Left hindlimb (tissue), 1 donor: ENCODE measurements around the gene BCAP31.
"Not testable (repeated sequence)": the region's sequence is repeated elsewhere in the genome, so short reads cannot be mapped to it uniquely, and the experiment has no call there.

Experiments
- DNase-seq: peaks from one replicate; pipeline ENCODE4 v3.0.0-alpha.2; 2018

BCAP31 gene

DNA sequence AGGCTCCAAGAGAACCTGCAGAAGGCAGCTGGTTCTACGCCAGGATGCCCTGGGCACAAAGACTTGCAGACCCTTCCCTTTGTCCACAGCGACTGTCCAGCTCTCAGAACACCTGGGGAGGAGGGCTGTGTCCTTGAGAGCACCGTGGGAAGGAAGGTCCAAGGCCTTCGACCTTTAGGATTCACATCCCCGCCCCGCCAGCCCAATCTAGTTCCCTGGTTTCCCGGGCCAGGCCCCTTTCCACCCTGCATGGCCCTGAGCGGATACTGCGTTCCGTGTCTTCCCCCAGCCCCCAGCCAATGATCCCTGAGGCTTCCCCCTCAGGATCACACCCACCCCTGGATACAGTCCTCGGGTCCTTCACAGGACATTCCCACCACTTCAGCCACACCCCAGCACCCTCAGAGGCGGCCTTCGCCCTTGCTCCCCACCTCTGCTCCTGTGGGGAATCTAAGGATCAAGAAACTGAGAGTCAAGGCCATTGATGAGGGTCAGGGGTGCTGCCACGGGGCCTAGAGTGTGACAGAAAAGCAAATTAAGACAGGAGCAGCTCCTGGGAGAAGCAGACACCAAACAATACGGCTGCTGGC, 9.6 kb upstream of the BCAP31 start:
- DNase-seq = no peak

GRCh38 chrX:153732401-153732800, 8.2 kb upstream of the BCAP31 start:
- DNase-seq = no peak

DNA sequence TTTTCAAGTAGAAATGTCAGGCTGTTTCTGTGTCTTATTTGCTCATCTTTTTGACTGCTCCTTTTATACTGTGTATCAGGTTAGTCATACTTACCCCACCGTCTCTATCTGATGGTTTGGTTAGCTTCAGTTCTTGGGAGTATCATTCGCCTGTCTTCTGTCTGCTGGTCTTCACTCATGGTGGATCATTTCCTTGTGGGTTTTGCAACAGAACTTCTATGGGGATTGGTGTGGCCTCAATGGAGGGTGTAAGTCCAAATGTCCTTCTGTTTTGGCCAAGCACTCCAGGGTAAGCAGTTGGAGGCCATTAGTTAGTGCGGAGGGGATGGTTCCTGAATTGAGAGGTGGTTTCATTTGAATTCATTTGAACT, 7.6 kb upstream of the BCAP31 start:
- no peak for DNase-seq

DNA sequence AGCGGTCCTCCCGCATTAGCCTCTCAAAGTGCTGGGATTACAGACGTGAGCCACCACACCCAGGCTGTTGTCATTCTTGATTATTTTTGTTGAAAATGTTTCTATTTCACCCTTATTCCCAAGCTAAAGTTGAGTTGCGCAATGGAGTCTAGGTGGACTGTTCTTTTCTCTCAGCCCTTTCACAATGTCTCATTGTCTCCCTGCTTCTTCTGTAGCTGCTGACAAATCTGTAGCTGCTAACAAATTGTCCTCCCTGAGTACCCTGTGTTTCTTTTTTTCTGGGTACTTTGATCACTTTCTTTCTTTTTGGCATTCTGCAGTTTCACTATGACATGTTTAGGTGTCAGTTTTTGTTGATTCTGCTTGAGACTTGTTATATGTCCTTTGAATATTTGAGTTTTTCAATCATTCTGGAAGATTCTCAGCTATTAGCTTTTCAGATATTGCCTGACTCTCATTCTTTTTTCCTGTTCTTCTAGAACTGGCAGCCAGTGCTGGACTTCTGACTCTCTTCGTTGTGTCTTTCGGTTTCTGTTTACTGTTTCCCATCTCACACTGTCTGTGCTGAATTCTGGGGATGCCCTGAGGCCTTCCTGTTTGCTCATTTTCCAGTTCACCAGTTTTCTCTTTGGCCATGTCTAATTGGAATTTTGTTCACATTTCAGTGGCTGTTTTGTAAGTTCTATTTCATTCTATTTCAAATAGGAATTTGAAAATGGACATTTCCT, 7.1 kb upstream of the BCAP31 start:
- DNase-seq = no peak

DNA sequence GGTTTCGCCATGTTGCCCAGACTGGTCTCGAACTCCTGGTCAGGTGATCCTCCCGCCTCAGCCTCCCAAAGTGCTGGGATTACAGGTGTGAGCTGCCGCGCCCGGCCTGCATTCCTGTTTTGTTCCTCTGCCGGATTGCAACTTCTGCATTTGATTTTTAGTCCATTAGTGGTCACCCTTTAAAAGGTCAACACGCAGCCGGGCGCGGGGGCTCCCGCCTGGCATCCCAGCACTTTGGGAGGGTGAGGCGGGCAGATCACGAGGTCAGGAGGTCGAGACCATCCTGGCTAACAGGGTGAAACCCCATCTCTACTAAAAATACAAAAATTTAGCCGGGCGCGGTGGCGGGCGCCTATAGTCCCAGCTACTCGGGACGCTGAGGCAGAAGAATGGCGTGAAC, 5.9 kb upstream of the BCAP31 start:
- not testable (repeated sequence) for DNase-seq

DNA sequence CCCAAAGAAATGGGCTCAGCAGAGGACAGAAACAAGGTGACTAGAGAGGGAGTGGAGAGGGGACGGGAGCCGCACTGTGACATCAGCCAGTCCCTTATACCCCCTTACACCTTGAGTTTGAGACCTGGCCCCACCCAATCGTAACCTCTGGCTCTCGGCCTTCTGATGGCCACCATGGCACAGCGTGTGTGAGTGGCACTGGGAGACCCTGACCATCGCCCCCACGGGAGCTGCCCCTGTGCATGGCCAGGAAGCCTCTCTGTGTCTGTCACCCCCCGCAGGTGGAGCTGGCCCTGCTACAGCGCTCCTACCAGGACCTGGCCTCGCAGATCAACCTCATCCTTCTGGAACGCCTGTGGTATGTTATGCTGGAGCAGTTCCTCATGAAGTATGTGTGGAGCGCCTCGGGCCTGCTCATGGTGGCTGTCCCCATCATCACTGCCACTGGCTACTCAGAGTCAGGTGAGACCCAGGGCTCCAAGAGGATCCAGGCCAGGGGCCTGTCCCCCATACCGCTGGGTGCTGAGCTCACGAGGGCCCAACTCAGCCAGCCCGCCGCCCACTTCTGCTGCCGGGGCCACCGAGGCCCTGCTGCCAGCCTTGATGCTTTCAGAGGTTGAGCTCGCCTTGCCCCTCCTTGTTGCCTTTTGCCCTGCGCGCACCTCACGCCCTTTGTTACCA, 4.9 kb upstream of the BCAP31 start:
- no peak for DNase-seq

- DNase-seq = no peak
Observed at GRCh38 chrX:153728095-153728494, 3.9 kb upstream of the BCAP31 start.

DNA sequence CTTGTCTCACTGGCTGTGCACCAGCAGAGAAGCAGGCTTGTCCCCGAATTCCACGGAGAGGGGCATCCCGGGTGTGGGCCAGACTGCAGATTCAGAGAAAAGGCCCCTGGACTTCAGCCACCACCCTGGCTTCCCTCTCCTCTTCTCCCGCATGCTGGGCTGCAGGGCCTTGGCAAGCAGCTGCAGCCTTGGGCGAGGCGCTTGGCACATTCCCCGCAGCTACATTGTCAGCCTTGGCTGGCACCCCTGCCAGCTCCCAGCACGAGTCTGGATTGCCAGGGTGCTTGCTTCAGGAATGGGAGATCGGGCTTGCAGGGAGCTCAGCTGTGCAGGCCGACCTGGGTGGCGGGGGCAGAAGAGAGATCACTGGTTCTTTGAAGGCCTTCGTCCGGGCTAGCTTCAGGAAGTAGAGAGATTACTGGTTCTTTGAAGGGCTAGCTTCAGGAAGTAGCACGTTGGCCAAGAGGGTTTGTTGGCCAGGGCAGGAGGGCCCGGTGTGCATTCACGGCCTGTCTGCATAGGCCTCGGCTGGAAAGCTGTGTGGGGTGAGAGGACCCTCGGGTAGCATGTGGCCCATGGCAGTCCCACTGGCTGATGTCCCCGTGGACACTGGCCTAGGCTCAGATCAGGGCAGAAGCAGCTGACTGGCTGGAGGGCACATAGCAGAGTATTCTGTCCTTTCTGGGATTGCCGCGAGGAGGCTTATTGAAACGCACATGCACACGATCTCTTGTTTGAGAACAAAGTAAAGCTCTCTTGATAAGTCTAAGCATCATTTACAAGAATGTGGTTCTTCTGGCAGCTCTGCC, 3.1 kb upstream of the BCAP31 start:
- DNase-seq = no peak

- peak; percentile 60 for DNase-seq
Observed at GRCh38 chrX:153726286-153727122, 2.3 kb upstream of the BCAP31 start.

GRCh38 chrX:153725832-153726285, 1.7 kb upstream of the BCAP31 start:
- no peak for DNase-seq

GRCh38 chrX:153725039-153725831, 1.0 kb upstream of the BCAP31 start:
- no peak for DNase-seq

- no peak for DNase-seq
Observed at GRCh38 chrX:153723351-153724251, 586 bp downstream of the BCAP31 start.

- no peak for DNase-seq
Observed at GRCh38 chrX:153722704-153723350, 1.4 kb downstream of the BCAP31 start.

DNA sequence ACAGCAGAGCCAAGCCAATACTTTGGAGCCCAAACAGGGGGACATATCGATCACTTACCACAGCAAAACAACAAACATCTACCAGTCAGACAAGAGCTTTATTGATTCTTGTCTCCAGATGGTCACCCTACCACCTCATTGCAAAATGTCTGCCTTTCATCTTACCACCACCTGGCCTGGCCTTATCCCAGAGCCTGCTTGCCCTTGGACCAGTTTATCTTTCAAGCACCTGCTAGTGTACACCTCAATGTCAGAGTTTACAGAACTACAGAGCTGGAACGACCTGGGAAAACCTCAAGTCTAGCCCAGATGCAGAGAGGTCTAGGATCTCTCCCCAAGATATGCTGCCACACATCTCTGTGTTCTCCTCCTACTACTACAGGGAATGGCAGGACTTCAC, 4.5 kb downstream of the BCAP31 start:
- no peak for DNase-seq

DNA sequence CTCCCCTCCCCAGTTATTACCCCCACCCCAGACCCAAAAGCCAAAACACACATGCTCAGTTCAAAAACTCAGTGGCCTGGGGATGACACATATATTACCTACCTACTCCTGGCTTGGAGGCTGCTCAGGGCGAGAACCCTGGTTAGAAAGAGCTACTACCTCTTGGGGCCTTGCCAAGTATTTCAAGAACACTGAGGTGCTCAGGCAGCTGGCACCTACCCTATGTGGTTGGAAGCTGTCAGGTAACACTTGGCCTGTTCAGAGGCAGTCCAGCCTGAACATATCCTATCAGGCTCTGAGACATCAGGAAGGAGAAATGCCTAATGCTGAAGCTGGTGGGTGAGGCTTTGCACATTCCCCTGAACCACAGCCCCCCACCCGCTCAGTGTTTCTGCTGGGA, 4.9 kb downstream of the BCAP31 start:
- no peak for DNase-seq

DNA sequence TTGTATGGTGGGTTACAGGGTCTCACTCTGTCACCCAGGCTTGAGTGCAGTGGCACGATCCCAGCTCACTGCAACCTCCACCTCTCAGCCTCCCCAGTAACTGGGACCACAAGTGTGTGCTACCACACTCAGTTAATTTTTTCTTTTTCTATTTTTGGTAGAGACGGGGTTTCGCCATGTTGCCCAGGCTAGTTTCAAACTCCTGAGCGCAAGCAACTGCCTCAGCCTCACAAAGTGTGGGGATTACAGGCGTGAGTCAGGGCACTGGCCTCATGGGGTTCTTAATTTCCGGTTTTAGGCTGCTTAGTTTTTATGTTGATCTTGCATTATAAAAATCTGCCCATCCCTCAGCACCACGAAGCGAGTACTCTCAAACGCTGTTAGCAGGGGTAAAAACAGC, 6.7 kb downstream of the BCAP31 start:
- DNase-seq = no peak

DNA sequence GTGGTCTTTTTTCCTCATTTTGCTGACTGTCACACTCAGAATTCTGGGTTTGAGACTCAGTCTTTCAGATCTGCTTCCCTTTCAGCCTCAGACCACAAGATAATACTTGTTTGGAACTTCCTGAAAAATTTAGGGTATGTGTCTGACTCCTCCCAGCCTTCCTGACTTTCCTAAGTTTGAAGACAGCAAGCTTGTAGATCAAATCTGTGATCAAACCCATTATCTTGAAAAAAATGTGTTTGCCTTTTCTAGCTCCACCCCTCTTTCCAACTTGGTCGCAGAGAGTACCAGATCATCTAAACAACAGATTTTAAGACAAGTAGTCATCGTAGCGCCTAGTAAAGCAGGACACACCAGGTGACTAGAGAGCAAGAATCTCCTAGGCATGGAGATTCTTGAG, 9.9 kb downstream of the BCAP31 start:
- no peak for DNase-seq

DNA sequence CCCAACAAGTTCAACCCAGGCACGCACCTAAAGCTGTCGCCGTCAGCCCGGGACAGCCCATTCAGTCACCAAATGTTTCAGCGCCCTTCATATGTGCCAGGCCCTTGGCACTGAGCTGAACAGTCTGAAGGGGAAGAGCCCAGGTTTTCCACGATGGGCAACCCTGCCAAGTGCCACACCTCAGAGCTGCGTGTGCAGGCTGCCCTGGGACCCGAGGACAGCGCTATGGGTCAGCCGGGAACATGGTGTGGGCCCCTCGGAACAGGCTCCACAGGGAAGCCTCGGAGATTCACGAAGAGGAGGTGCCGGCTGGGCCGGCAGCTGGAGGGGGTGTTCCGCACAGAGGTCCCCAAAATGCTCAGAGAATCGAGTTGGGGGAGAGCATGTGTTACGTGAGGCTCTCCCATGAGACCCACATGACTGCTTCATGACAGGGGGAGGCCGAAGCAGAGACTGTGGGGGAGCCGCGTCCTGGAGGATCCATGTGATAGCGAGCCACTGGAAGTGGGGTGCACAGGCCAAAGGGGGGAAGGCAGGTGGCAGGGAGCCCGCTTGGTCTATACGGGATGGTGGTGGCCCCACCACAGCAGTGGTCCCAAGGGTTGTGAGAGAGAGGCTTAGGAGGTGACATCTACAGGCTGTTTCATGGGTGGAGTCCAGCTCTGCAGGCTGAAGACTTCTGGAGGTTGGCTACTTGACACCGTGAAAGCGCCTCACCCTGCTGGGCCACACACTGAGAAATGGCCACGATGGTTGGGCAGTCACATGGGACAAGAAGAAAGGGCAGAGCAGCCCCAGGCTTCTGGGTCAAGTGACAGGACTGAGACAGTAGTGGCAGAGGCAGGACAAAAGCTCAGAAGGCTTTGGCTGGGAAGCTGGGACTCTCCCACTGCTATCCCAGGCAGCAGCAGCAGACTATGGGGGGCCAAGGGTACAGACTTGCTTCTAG, 14.2 kb downstream of the BCAP31 start:
- DNase-seq = no peak

DNA sequence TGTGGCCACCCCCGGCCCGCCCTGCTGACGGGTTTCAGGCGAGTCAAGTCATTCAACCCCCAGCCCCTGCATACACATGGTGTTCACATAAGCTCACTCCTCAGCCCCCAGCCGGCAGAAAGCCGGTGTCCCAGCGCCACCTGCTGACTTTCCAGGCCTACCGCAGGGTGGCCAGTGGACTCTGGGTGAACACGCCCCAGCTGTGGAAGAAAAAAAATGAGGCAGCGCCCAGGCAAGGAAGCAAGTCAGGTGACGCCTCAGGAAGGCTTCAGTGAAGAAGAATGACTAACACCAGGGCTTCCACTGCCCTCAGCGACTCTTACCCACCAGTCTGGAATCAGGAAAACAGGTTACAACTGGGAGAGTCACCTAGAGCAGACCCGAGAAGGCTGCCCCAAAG, 15.8 kb downstream of the BCAP31 start:
- DNase-seq = peak; percentile 78
